Fibroblast of peridontal ligament (primary cell): Measurements from ENCODE around the gene INTS2.
"Not testable (repeated sequence)": the region's sequence is repeated elsewhere in the genome, so short reads cannot be mapped to it uniquely, and the experiment has no call there.

Source experiments
- DNase-seq: peaks from one replicate; pipeline ENCODE4 v3.0.0-alpha.2; 2010; ENCODE audit errors: extremely low read depth

INTS2 gene

DNA sequence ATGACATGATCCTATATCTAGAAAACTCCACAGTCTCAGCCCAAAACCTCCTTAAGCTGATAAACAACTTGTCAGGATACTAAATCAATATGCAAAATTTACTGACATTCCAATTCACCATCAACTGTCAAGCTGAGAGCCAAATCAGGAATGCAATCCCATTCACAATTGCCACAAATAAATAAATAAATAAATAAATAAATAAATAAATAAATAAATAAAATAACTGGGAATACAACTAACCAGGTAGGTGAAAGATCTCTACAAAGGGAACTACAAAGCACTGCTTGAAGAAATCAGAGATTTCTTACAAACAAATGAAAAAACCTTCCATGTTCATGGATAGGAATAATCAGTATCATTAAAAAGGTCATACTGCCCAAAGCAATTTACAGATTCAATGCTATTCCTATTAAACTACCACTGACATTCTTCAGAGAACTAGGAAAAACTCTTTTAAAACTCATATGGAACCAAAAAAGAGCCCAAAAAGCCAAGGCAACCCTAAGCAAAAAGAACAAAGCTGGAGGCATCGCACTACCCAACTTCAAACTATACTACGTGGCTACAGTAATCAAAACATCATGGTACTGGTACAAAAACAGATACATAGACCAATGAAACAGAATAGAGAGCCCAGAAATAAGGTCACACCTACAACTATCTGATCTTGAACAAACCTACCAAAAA is 102.2 kb downstream of the INTS2 start:
- no peak for DNase-seq

DNA sequence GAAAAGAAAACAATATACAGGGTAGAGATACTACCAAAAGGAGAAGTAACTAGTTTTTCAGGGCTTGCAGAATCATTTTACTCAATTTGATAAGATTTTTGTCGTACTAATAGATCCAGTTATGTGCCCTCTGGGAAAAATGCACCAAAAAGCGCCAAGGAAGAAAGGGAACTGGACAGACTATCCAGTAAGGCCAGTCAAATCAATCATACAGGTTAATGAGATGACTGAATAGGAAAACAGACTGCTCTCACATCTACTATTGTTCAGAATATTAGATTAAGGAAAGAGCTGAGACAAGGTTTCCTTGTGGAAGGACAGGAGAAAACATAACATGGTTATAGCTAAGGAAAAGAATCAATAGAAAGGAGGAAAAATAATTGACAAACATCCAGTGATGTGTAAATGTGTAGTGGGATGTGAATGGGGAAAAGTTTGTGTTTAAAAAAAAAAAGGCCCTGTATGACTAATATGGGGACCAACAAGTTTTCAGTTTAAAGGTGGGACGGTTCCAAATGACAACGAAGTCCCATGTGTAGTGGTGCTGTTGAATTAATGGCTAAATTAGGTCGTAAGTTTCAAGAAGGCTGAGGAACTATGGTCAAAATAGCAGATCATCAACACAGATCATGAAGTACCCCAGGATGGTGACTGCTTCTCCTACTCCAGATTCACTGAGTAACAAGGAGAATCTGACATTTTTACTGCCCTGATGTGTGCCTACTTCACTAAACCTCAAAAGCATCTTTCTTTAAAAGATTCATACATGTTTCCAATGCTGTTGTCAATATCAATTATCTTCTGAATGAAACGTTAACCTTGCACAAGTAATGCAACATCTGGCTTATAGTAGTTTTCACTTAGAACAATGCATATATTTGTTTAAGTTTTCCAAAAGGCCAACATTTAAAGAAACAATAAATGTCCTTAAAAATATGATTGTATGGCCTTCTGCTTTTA is 105.2 kb downstream of the INTS2 start:
- DNase-seq, result no peak

DNA sequence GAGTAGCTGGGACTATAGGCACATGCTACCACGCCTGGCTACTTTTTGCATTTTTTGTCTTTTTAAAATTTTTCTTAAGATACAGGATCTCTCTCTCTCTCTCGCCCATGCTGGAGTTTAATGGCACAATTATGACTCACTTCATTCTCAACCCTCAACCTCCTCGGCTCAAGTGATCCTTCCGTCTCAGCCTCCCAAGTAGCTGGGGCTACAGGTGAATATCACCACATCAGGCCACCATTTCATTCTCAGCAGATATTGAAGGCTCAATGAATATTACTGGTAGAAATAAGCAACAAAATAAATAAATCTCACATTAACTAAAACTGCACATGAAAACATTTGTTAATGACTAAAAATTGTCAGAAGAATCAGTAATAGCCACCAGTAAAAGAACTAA is 106.1 kb downstream of the INTS2 start:
- DNase-seq, result no peak

- not testable (repeated sequence) for DNase-seq
Observed at GRCh38 chr17:61819265-61819664, 108.5 kb downstream of the INTS2 start.

DNA sequence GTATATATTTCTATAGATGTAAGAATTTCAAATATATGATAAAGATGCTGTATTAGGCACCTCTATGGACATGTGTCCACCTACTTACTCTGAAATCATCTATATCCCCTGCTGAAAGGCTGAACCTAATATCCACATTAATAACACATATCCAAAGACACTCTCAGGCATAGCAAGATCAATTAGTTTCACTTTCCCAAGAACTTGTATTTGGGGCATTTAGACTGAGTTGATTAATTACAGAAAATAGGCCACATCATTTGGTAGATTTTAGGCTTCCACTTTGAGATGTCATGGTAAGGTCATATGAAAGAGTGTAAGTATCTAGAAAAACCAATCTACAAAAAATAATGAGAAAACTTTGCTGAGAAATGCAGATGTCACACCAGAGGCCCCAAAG is 109.6 kb downstream of the INTS2 start:
- no peak for DNase-seq

- no peak for DNase-seq
Observed at GRCh38 chr17:61817452-61817851, 110.3 kb downstream of the INTS2 start.

- peak; percentile 49 for DNase-seq
Observed at GRCh38 chr17:61816538-61816937, 111.2 kb downstream of the INTS2 start.

DNA sequence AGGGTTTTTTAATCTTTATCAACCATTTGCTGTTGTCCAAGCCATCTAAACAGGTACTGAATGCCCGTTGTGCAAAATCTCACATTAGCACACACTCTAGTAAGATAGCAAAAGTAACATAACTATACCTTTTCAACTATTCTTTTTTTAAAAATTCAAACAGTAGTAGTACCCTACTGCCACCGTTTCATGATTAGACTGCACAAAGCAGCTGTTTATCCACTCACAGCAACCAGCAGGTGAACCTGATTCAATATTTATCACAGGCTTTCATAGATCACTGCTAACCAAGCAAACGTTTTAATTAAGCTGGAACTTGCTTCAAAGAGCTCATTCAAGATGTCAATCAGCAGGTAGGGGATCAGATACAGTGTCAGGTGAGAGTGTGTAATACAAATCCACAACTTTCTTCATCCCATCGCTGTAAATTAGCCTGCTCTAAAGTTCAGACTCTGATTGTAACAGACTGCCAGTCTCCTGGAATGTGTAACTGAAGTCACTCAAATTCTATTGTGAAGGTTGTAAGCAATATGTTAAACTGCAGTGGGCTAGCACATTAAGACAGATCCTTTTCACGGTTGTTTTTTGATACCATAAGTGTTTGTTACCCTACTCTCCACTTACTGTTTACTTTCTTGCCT is 111.8 kb downstream of the INTS2 start:
- DNase-seq, result no peak
